Skeletal muscle tissue (tissue), 1 donor: ENCODE measurements around the gene CDC27. TPM values are rescaled to one million over a fixed set of nuclear protein-coding genes. Genes with fewer than 3 reads are reported as not detected.

Source experiments
- total RNA-seq: library from RNA; depleted of rRNA; stranded (reverse); fragments of >200 nt; gene quantifications from one replicate; pipeline ENCODE4 v1.2.3, GENCODE V29; 2014

The CDC27 gene
- total RNA-seq, 1 donor from 2014 or later: 71.0 TPM

Other genes starting within 250 kb of the CDC27 start
- gene RPRML, start 210.0 kb downstream of the CDC27 start, total RNA-seq: not detected
- gene MYL4, start 20.1 kb upstream of the CDC27 start, total RNA-seq: 610 TPM
- 11.0 TPM for gene ITGB3, start 64.5 kb upstream of the CDC27 start, total RNA-seq
- 5.2 TPM for gene EFCAB13, start 134.7 kb upstream of the CDC27 start, total RNA-seq